ENCODE data around the gene AGMO. TPM values are rescaled to one million over a fixed set of nuclear protein-coding genes. Genes with fewer than 3 reads are reported as not detected.

The AGMO gene
- total RNA-seq, 1 experiment from 2014 or later, result 13.2 TPM

GRCh38 chr7:15280078-15280733, 281.6 kb downstream of the AGMO start:
- H3K27ac Mint-ChIP-seq (ENCODE audit: unreplicated experiment), result no peak overlapping the region

DNA sequence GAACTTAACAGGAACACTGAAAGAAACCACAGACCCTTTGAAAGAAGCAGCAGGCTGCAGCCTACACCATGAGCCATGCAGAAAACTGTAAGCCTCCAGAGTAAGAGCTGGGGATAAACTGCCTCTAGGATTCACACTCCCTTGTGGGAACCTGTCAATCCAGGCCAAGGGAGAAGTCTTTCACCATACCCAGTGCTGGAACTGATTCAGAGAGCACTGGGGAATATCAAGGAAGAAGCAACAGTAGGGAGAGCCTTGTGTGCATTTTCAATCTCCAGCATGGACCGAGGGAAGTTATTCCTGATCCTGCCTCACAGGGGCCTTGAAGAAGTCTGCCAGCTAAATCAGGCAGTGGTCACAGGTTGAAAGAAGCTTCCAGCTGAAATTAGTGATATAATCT, 282.2 kb downstream of the AGMO start:
- Mint-ChIP-seq H3K27me3 (ENCODE audit: unreplicated experiment) (no peaks in the 10 kb centered on the region), H3K36me3 (ENCODE audit: insufficient read depth, unreplicated experiment) (no peaks in the 10 kb centered on the region), H3K27ac (ENCODE audit: unreplicated experiment) (no peak overlapping the region), H3K4me3 (ENCODE audit: low read depth, unreplicated experiment) (no peak overlapping the region), H3K4me1 (ENCODE audit: low read depth, unreplicated experiment) (no peaks in the 10 kb centered on the region), H3K9me3 (ENCODE audit: low read depth, unreplicated experiment) (peaks cover 4% of the 10 kb centered on the region)
- CTCF ChIA-PET, result interaction anchor here (1.0 kb wide), 1 partner anchor 33 kb away, joined by 4 read pairs; no protein-coding TSS in a partner anchor
- BruUV-seq (replicated peaks), result no TSS peak
- intact Hi-C loops (cut with micrococcal nuclease; ENCODE audit: unreplicated experiment), result loop anchor here (10.0 kb wide), 1 partner anchor 255 kb away; no protein-coding TSS in a partner anchor
- no peak for DNase-seq
- no peak for TF ChIP-seq CTCF (IDR thresholded peaks at IDR 0.05; ENCODE audit: unreplicated experiment)

More at GRCh38 chr7:15280078-15280733, 281.6 kb downstream of the AGMO start:
- no peak overlapping the region for H3K4me3 Mint-ChIP-seq (ENCODE audit: low read depth, unreplicated experiment)
- intact Hi-C loops (cut with micrococcal nuclease; ENCODE audit: unreplicated experiment), result loop anchor here (10.0 kb wide), 1 partner anchor 255 kb away; no protein-coding TSS in a partner anchor
- no peaks in the 10 kb centered on the region for H3K36me3 Mint-ChIP-seq (ENCODE audit: insufficient read depth, unreplicated experiment)
- no peak for DNase-seq
- BruUV-seq (replicated peaks), result no TSS peak
- H3K9me3 Mint-ChIP-seq (ENCODE audit: low read depth, unreplicated experiment), result peaks cover 4% of the 10 kb centered on the region
- no peaks in the 10 kb centered on the region for H3K4me1 Mint-ChIP-seq (ENCODE audit: low read depth, unreplicated experiment)
- CTCF ChIA-PET, result interaction anchor here (1.0 kb wide), 1 partner anchor 34 kb away, joined by 4 read pairs; no protein-coding TSS in a partner anchor
- H3K27me3 Mint-ChIP-seq (ENCODE audit: unreplicated experiment), result no peaks in the 10 kb centered on the region
- no peak for TF ChIP-seq CTCF (IDR thresholded peaks at IDR 0.05; ENCODE audit: unreplicated experiment)

DNA sequence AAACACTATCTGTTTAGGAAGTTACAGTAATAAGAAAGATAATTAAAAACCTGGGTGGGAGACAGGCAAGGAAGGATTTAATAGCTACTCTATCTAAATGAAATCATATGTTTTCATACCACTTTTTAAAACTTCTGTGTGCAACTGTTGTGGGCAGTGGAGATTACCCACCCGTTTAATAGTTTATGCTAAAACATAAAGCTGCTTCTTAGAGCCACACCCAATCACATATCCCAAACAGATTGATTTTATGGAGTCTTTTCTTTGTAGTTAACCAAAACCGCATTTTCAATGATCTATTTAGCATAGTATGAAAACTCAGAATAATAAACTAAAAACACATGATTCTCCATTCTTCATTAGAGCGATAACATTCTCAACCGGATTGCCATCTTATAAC, 304.1 kb downstream of the AGMO start:
- intact Hi-C loops (cut with micrococcal nuclease; ENCODE audit: unreplicated experiment), result no loop called here
- no TSS peak for BruUV-seq (replicated peaks)
- no peak for DNase-seq
- Mint-ChIP-seq H3K27me3 (ENCODE audit: unreplicated experiment) (no peaks in the 10 kb centered on the region), H3K9me3 (ENCODE audit: low read depth, unreplicated experiment) (peaks cover 3% of the 10 kb centered on the region), H3K4me3 (ENCODE audit: low read depth, unreplicated experiment) (no peak overlapping the region), H3K36me3 (ENCODE audit: insufficient read depth, unreplicated experiment) (no peaks in the 10 kb centered on the region), H3K27ac (ENCODE audit: unreplicated experiment) (no peak overlapping the region), H3K4me1 (ENCODE audit: low read depth, unreplicated experiment) (no peaks in the 10 kb centered on the region)
- TF ChIP-seq CTCF (IDR thresholded peaks at IDR 0.05; ENCODE audit: unreplicated experiment), result no peak
- CTCF ChIA-PET, result interaction anchor here (0.6 kb wide), 1 partner anchor 633 kb away, joined by 3 read pairs; no protein-coding TSS in a partner anchor

- no peak for TF ChIP-seq CTCF (IDR thresholded peaks at IDR 0.05; ENCODE audit: unreplicated experiment)
- H3K27me3 Mint-ChIP-seq (ENCODE audit: unreplicated experiment), result no peaks in the 10 kb centered on the region
- no peak for DNase-seq
- no TSS peak for BruUV-seq (replicated peaks)
- no peak overlapping the region for H3K4me3 Mint-ChIP-seq (ENCODE audit: low read depth, unreplicated experiment)
- H3K9me3 Mint-ChIP-seq (ENCODE audit: low read depth, unreplicated experiment), result peaks cover 3% of the 10 kb centered on the region
- intact Hi-C loops (cut with micrococcal nuclease; ENCODE audit: unreplicated experiment), result no loop called here
- H3K27ac Mint-ChIP-seq (ENCODE audit: unreplicated experiment), result no peak overlapping the region
- CTCF ChIA-PET, result interaction anchor here (0.6 kb wide), 1 partner anchor 185 kb away, joined by 3 read pairs; no protein-coding TSS in a partner anchor
- no peaks in the 10 kb centered on the region for H3K4me1 Mint-ChIP-seq (ENCODE audit: low read depth, unreplicated experiment)
- H3K36me3 Mint-ChIP-seq (ENCODE audit: insufficient read depth, unreplicated experiment), result no peaks in the 10 kb centered on the region
These were observed 309.6 kb downstream of the AGMO start for GRCh38 chr7:15252181-15252580.

All from Calu3 (cell line).